Left lung (tissue), 10 donors: ENCODE results near the gene TMBIM6. TPM values are rescaled to one million over a fixed set of nuclear protein-coding genes. Genes with fewer than 3 reads are reported as not detected.
A peak's percentile ranks its signal among the peaks of the same experiment; 100 is the strongest.

Source experiments
- ATAC-seq: fragments of 200-7000 bp; cut with Tn5 transposase; one replicate; pipeline ENCODE4 v1.9.1; 2020; ENCODE audit warnings: moderate library complexity
- DNase-seq, 4 donors: peaks; one replicate each; pipeline ENCODE4 v3.0.0-alpha.2; 2013 to 2020
- H3K27ac ChIP-seq, 2 donors: fragments of 200-600 bp; sonication (generic) in 1 of 2; one replicate each; pipeline versions ENCODE4 v1.5.0 to v1.8.0; 2020 to 2021
- H3K27me3 ChIP-seq, 2 donors: fragments of 200-600 bp; sonication (generic) in 1 of 2; one replicate each; pipeline versions ENCODE4 v1.5.0 to v1.8.0; 2020 to 2021
- H3K36me3 ChIP-seq, 2 donors: fragments of 200-600 bp; sonication (generic) in 1 of 2; one replicate each; pipeline versions ENCODE4 v1.5.0 to v1.8.0; 2020 to 2021
- H3K4me1 ChIP-seq, 2 donors: fragments of 200-600 bp; one replicate each; pipeline ENCODE4 v1.8.0; 2021
- H3K4me3 ChIP-seq, 2 donors: fragments of 200-600 bp; sonication (generic) in 1 of 2; one replicate each; pipeline versions ENCODE4 v1.5.0 to v1.8.0; 2020 to 2021; ENCODE audit warnings: mild to moderate bottlenecking in 1 of 2
- H3K9me3 ChIP-seq, 2 donors: fragments of 200-600 bp; sonication (generic) in 1 of 2; one replicate each; pipeline versions ENCODE4 v1.5.0 to v1.8.0; 2020 to 2021
- intact Hi-C, 2 donors: fragments of 100-400 bp; cut with DNase I; formaldehyde crosslinking; loops; one replicate each; pipeline versions ENCODE4 v1.11.2 to v1.14.2; 2022
- polyA plus RNA-seq, 6 donors: library from polyadenylated mRNA; unstranded; fragments of 120-200 nt; gene quantifications; one replicate each; pipeline ENCODE4 v1.2.1, GENCODE V29; 2013; ENCODE audit not compliant: insufficient read length in 6 of 6
- total RNA-seq, 2 donors: library from RNA; stranded (reverse); fragmentation: NEBNext Ultra II Directional; extraction: Animal tissue kit (Norgen Biotek cat#: 25700); gene quantifications; one replicate each; pipeline ENCODE4 v1.2.1, GENCODE V29; 2021
- TF ChIP-seq, protein P1 (sequence below), 2 donors: fragments of 200-600 bp; sonication (generic) in 1 of 2; IDR thresholded peaks; one replicate each; pipeline versions ENCODE4 v1.5.0 to v1.8.0; 2021; ENCODE audit warnings: antibody characterized with exemption in 2 of 2
- donor health status: DM: no; HTN: yes; CAD: no.
- donor health status: DM: no; HTN: no; CAD: no.

TMBIM6 gene
- total and polyA plus RNA-seq, 8 donors = 422 to 876 (median 493) TPM

DNA sequence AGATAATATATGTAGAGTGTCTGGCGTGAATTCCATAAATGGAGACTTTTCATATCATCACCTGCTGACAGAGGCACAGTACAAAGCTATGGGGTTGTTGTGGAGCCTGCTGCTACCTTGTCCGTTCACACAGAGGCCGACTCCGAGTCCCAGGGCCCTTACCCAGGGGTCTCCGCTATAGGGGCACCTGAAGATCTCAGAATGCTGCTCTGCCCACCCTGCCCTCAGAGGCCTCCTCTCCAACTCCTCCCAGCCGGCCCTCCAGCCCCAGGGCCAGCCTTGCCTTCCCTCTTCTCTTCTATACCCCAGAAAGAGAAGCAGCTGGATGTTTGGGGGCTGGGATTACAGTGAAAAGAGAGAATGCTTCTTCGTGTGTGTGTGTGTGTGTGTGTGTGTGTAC is 65.5 kb downstream of the TMBIM6 start:
- Histone ChIP-seq H3K9me3 (no peaks in the 10 kb centered on the region), H3K4me3 (no peak overlapping the region), H3K4me1 (peaks cover 18 to 22% of the 10 kb centered on the region in 2 donors), H3K36me3 (peaks cover 0 to 37% of the 10 kb centered on the region in 2 donors), H3K27ac (no peak overlapping the region), H3K27me3 (no peaks in the 10 kb centered on the region)
- TF ChIP-seq, protein P1, sequence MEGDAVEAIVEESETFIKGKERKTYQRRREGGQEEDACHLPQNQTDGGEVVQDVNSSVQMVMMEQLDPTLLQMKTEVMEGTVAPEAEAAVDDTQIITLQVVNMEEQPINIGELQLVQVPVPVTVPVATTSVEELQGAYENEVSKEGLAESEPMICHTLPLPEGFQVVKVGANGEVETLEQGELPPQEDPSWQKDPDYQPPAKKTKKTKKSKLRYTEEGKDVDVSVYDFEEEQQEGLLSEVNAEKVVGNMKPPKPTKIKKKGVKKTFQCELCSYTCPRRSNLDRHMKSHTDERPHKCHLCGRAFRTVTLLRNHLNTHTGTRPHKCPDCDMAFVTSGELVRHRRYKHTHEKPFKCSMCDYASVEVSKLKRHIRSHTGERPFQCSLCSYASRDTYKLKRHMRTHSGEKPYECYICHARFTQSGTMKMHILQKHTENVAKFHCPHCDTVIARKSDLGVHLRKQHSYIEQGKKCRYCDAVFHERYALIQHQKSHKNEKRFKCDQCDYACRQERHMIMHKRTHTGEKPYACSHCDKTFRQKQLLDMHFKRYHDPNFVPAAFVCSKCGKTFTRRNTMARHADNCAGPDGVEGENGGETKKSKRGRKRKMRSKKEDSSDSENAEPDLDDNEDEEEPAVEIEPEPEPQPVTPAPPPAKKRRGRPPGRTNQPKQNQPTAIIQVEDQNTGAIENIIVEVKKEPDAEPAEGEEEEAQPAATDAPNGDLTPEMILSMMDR (IDR thresholded peaks at IDR 0.05) = no peak
- intact Hi-C loops = no loop called here
- DNase-seq = no peak
- ATAC-seq = no peak

DNA sequence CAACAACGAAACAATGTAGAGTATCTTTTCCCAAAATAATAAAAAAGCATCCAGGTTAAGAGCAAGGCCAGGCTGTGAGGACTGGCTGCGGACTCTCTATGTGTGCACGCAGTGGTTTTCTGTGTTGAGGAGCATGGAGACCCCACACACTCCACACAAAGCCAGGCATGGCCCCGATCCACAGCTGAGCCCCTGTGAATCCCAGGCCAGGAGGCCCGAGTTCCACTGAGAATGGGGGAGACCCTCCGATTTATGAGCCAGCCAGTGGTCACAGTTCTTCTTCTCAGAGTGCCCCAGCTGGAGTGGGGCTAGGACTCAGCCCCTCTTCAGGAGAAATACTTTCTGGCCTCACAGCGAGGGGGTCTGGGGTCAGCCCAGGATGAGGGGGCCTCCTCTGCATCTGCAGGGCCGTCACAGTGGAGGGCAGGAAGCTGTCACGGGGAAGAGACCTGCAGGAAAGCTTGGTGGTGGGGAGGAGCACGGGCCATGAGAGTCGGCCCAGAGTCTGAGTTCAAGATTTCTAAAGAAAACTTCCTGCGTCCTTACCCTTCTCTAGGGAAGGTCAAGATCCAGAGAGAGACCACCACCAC is 66.7 kb downstream of the TMBIM6 start:
- no peaks in the 10 kb centered on the region for H3K27me3 ChIP-seq
- no peak for ATAC-seq
- no peaks in the 10 kb centered on the region for H3K9me3 ChIP-seq
- no peak overlapping the region for H3K27ac ChIP-seq
- no peak for DNase-seq
- H3K4me1 ChIP-seq = peaks cover 18 to 22% of the 10 kb centered on the region in 2 donors
- intact Hi-C loops = no loop called here
- H3K4me3 ChIP-seq = no peak overlapping the region
- TF ChIP-seq, protein P1 (IDR thresholded peaks at IDR 0.05) = no peak
- H3K36me3 ChIP-seq = peaks cover 0 to 25% of the 10 kb centered on the region in 2 donors

DNA sequence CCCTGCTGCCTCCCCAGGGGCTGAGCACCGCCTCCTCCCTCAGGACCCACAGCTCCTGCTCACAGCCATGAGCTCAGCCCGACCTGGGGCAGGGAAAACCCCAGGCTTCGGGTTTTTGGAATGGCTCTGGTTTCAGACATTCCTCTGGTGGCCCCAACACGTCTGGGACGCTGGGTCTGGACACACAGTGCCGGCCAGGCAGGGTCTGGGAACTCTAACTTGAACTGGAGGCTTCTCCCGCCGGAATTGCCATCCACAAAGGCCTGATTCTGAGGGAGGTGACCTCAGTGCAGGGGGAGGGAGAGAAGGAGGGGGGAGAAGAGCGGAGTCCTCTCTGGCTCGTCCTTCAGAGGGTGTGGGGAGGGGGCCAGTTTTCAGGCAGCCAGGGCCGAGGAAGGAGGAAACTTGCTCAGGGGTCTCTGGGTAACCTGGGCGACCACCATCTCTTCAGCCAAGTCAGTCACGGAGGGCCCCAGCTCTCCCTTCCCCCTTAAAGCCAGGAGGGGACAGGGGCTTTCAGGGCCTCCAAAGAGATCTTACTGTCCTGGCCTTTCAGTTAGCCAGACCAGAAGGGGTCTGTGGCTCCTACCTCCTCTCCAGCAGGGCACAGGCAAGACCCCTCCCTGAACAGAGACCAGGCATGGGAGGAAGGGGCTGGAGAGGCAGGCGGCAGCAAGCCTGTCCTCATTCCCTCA is 67.5 kb downstream of the TMBIM6 start:
- DNase-seq = no peak
- TF ChIP-seq, protein P1 (IDR thresholded peaks at IDR 0.05) = no peak
- H3K4me1 ChIP-seq = peaks cover 18 to 22% of the 10 kb centered on the region in 2 donors

DNA sequence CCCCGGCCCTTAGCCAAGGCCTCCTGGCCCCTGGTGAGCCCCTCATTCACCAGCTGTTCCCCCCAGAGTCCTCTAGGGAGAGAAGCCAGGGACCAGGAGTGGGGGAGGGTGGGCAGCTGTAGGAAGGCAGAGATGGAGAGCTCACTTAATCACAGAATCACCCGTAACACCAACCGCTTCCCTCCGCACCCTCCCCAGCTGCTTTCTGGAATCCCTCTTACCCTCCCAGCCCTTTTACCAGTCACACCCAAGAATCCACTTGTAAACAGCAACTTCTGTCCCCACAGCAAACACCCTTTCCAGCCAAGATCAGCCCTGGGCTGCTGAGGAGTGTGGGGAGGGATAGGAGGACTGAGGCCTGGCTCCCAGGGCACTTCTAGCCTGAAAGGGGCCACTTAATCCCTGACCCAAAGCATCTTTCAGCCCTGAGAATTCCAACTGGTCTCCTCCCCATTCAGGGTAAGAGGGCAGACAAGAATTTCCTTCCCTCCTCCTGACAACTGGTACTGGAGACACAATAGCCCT is 68.1 kb downstream of the TMBIM6 start:
- Histone ChIP-seq H3K36me3 (peaks cover 0 to 15% of the 10 kb centered on the region in 2 donors), H3K9me3 (no peaks in the 10 kb centered on the region), H3K27me3 (no peaks in the 10 kb centered on the region), H3K27ac (peak overlapping the region; percentile 59 to 68), H3K4me1 (peaks cover 18 to 22% of the 10 kb centered on the region in 2 donors), H3K4me3 (no peak overlapping the region)
- DNase-seq (peak in 3 of 4 donors; percentile 37 to 74 (median 69)), ATAC-seq (peak; percentile 94)
- TF ChIP-seq, protein P1 (IDR thresholded peaks at IDR 0.05) = no peak
- intact Hi-C loops = no loop called here

More for the DNA sequence above, 67.5 kb downstream of the TMBIM6 start:
- Histone ChIP-seq H3K27ac (peak overlapping the region; percentile 59 to 68), H3K9me3 (no peaks in the 10 kb centered on the region), H3K36me3 (peaks cover 0 to 18% of the 10 kb centered on the region in 2 donors), H3K27me3 (no peaks in the 10 kb centered on the region), H3K4me3 (no peak overlapping the region)
- peak; percentile 62 for ATAC-seq
- intact Hi-C loops = no loop called here

DNA sequence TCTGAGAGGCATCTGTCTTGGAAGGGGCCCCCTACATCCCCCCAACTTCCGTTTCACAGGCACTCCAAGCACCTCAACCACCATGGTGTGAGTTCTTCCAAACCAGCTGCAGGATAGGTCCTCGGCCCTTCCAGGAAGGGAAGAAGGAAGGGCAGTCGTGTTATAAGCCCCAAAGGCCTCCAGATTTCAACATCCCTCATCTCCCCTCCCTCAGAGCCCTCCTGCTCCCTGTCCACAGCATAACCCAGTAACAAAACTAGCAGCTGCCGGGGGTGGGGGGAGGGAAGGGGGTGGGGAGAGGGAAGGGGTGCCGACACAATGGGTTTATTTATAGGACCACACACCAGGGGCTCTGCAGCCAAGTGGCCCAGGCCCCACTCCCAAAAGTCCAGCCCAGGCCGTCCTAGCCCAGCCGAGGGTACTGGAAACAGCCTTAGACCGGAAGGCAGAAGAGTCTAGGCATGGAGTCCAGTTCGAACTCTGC is 68.6 kb downstream of the TMBIM6 start:
- TF ChIP-seq, protein P1 (IDR thresholded peaks at IDR 0.05) = no peak
- intact Hi-C loops = no loop called here
- peaks cover 0 to 10% of the 10 kb centered on the region in 2 donors for H3K36me3 ChIP-seq
- ATAC-seq (no peak), DNase-seq (peak in 2 of 4 donors; percentile 32 to 60)
- no peak overlapping the region for H3K4me3 ChIP-seq
- H3K27me3 ChIP-seq = no peaks in the 10 kb centered on the region
- H3K9me3 ChIP-seq = no peaks in the 10 kb centered on the region
- H3K4me1 ChIP-seq = peaks cover 18 to 22% of the 10 kb centered on the region in 2 donors
- peak overlapping the region in 1 of 2 donors; percentile 68 for H3K27ac ChIP-seq
